OCI-LY7 (cell line): ENCODE results near the gene RASGRP2. TPM values are rescaled to one million over a fixed set of nuclear protein-coding genes. Genes with fewer than 3 reads are reported as not detected.

Source experiments
- BruUV-seq: library from RNA; stranded (reverse); fragments of 400-500 nt; replicated peaks from 2 replicates; lab custom pipeline; 2021; lab: Mats Ljungman, UMichigan
- CTCF ChIA-PET: fragments of 300-600 bp; sonication (Branson Sonifier 250); formaldehyde crosslinking; loops from one replicate; lab custom pipeline; 2022; ENCODE audit warnings: antibody characterized with exemption; ENCODE audit not compliant: unreplicated experiment; lab: Charles Lee
- POLR2A ChIA-PET: fragments of 300-600 bp; sonication (Branson Sonifier 250); formaldehyde crosslinking; loops from one replicate; lab custom pipeline; 2022; ENCODE audit warnings: antibody characterized with exemption; lab: Charles Lee
- DNase-seq: peaks from one replicate; pipeline ENCODE4 v3.0.0-alpha.2; 2015; ENCODE audit warnings: low spot score
- H2AFZ ChIP-seq: fragments of 200-600 bp; sonication (generic), shearing (Covaris generic); 2 replicates; pipeline ENCODE4 v1.6.1; 2014; ENCODE audit warnings: mild to moderate bottlenecking, antibody characterized with exemption, low read length, moderate library complexity
- H3K27ac ChIP-seq: fragments of 200-600 bp; sonication (generic); 2 replicates; pipeline ENCODE4 v1.5.1; 2014; ENCODE audit warnings: mixed run types, low read depth, mild to moderate bottlenecking, moderate library complexity, low read length, inconsistent platforms; ENCODE audit not compliant: poor library complexity, severe bottlenecking
- H3K36me3 ChIP-seq: fragments of 200-600 bp; sonication (generic); 2 replicates; pipeline ENCODE4 v1.6.1; 2014; ENCODE audit warnings: mild to moderate bottlenecking, antibody characterized with exemption, low read length, moderate library complexity, mixed read lengths; ENCODE audit not compliant: insufficient read depth
- H3K4me1 ChIP-seq: fragments of 200-600 bp; sonication (generic); 2 replicates; pipeline ENCODE4 v1.5.1; 2014; ENCODE audit warnings: mild to moderate bottlenecking, low read length; ENCODE audit not compliant: insufficient read depth, poor library complexity, severe bottlenecking
- H3K4me2 ChIP-seq: fragments of 200-600 bp; sonication (generic); 2 replicates; pipeline ENCODE4 v1.6.1; 2014; ENCODE audit warnings: mild to moderate bottlenecking, low read length
- H3K4me3 ChIP-seq: fragments of 200-600 bp; sonication (generic); 2 replicates; pipeline ENCODE4 v1.5.1; 2014; ENCODE audit warnings: mild to moderate bottlenecking, low read depth, low read length; ENCODE audit not compliant: poor library complexity, severe bottlenecking
- H3K79me2 ChIP-seq: fragments of 200-600 bp; sonication (generic); 2 replicates; pipeline ENCODE4 v1.6.1; 2016; ENCODE audit warnings: low read depth, mild to moderate bottlenecking, low read length, moderate library complexity, mixed read lengths; ENCODE audit not compliant: insufficient read depth
- H3K9me2 ChIP-seq: fragments of 200-600 bp; sonication (generic); 2 replicates; pipeline ENCODE4 v1.6.1; 2016; ENCODE audit warnings: mild to moderate bottlenecking, low read length, mixed read lengths; ENCODE audit not compliant: insufficient read depth
- H3K9me3 ChIP-seq: fragments of 200-600 bp; sonication (generic); 2 replicates; pipeline ENCODE4 v1.6.1; 2014; ENCODE audit warnings: mild to moderate bottlenecking, mixed run types, low read length, mixed read lengths
- H4K20me1 ChIP-seq: fragments of 200-600 bp; sonication (generic); 2 replicates; pipeline ENCODE4 v1.6.1; 2014; ENCODE audit warnings: mild to moderate bottlenecking, antibody characterized with exemption, low read length, moderate library complexity, mixed read lengths; ENCODE audit not compliant: insufficient read depth
- EZH2phosphoT487 ChIP-seq: fragments of 200-600 bp; sonication (generic); IDR thresholded peaks from 2 replicates; pipeline ENCODE4 v1.6.1; 2018; ENCODE audit warnings: low read depth, borderline replicate concordance, mild to moderate bottlenecking, mixed run types, antibody characterized with exemption, low read length, moderate library complexity, mixed read lengths
- intact Hi-C: fragments of 100-400 bp; cut with micrococcal nuclease; formaldehyde crosslinking; loops from one replicate; pipeline ENCODE4 v1.10.0; 2022; ENCODE audit not compliant: unreplicated experiment
- total RNA-seq, 2 experiments: library from RNA; depleted of rRNA in 1 of 2; stranded (reverse); fragments of >200 nt in 1 of 2; shearing (Covaris generic) in 1 of 2; gene quantifications; 2 replicates each; pipeline ENCODE4 v1.2.3, GENCODE V29; 2014 to 2022
- TF ChIP-seq, protein P1 (sequence below): fragments of 200-600 bp; sonication (generic); conservative IDR thresholded peaks from 2 replicates; pipeline ENCODE4 v1.5.1; 2014; ENCODE audit warnings: mild to moderate bottlenecking, antibody characterized with exemption, low read length, moderate library complexity, mixed read lengths

The RASGRP2 gene
- total RNA-seq, 2 experiments from 2014 or later, result 127 to 195 TPM

DNA sequence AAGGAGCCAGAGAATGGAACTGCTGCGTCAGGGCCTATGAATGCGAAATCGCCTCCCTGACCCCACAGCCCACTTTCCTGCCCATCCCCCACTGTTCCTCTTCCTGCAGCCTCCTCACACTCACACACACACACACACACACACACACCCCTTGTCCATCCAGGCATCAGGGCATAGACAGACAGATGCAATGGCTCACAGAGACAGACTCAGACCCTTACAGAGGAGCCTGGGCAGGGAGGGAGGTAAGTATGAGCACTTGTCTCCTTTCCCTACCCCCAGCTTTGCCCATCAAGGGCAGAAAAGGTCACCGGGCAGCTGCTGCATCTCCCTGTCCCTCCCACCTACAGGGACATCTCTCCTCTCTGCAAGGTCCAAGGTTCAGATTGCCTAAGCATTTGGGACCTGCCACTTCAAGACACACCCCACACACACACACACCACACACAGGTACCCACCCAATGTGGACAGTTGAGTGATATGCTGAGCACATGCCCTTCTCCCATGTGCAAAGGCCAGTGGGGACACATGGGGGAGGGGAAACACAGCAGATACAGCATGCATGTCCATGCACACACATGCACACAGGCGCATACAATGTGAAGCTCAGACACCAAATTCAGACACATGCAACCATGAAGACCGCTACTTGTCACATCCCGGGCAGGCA is 18.9 kb downstream of the RASGRP2 start:
- BruUV-seq, result no TSS peak
- Histone ChIP-seq H3K79me2 (no peaks in the 10 kb centered on the region), H3K4me2 (no peak overlapping the region), H3K9me3 (no peaks in the 10 kb centered on the region), H3K4me1 (peaks cover 18% of the 10 kb centered on the region), H3K27ac (no peak overlapping the region), H3K4me3 (no peak overlapping the region), H3K36me3 (peaks cover 22% of the 10 kb centered on the region), H4K20me1 (no peaks in the 10 kb centered on the region), H3K9me2 (no peaks in the 10 kb centered on the region), H2AFZ (no peak overlapping the region)
- intact Hi-C loops, result no loop called here
- DNase-seq, result no peak
- POLR2A ChIA-PET, result interaction anchor here (0.6 kb wide), 1 partner anchor 8 kb away, joined by 3 read pairs; no protein-coding TSS in a partner anchor
- CTCF ChIA-PET, result no interaction called here
- no peak for TF ChIP-seq EZH2phosphoT487
- TF ChIP-seq, protein P1, sequence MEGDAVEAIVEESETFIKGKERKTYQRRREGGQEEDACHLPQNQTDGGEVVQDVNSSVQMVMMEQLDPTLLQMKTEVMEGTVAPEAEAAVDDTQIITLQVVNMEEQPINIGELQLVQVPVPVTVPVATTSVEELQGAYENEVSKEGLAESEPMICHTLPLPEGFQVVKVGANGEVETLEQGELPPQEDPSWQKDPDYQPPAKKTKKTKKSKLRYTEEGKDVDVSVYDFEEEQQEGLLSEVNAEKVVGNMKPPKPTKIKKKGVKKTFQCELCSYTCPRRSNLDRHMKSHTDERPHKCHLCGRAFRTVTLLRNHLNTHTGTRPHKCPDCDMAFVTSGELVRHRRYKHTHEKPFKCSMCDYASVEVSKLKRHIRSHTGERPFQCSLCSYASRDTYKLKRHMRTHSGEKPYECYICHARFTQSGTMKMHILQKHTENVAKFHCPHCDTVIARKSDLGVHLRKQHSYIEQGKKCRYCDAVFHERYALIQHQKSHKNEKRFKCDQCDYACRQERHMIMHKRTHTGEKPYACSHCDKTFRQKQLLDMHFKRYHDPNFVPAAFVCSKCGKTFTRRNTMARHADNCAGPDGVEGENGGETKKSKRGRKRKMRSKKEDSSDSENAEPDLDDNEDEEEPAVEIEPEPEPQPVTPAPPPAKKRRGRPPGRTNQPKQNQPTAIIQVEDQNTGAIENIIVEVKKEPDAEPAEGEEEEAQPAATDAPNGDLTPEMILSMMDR, result no peak

DNA sequence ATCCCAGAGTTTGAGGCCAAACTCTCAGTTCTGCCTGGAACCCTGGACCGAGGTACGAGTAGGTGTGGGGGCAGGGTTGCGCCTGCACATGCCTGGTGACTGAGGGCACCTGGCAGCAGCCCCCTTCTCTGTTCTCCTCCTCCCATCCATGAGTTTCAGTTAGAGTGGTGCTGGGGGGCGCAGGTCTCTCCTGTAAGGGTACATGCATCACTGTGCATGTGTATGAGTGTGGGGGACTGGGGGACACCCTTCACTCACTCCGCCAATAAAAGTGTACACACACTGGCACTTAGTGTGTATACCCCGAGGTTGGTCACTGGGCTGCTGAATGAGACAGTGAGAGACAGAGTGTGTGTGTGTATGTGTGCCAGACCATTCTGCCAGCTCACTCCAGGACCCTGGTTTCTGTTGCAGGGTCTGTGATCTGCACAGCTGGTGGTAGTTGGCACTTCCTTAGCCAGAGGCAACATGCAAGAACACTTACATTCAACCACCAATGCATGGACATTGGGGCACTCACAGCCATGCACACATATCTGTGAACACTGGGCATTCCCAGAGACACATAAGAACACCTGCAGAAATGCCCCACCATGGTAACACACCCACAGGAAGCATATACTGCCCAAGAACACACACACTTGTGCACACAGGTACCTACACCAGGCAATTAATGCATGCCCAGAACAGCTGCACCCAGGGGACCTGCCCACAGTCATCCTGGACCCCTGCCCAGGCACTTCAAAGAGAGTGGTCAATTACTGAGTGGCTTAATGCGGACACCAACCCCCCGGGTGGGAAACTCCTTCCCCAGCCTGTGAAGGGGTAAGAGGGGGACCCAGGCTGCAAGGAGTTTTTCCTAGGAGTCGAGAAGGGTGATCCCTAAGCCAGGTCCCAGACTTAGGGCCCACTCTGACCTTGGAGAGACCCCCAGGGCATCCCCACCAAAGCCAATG is 19.8 kb downstream of the RASGRP2 start:
- ChIA-PET CTCF (no interaction called here), POLR2A (no interaction called here)
- Histone ChIP-seq H3K36me3 (peaks cover 14% of the 10 kb centered on the region), H3K27ac (peak overlapping the region; percentile 5), H4K20me1 (no peaks in the 10 kb centered on the region), H3K79me2 (no peaks in the 10 kb centered on the region), H3K9me2 (no peaks in the 10 kb centered on the region), H2AFZ (peak overlapping the region; percentile 77; the same call in 1 of the 2 replicates), H3K9me3 (no peaks in the 10 kb centered on the region), H3K4me2 (peak overlapping the region; percentile 92), H3K4me1 (peaks cover 18% of the 10 kb centered on the region), H3K4me3 (peak overlapping the region; percentile 74)
- no TSS peak for BruUV-seq
- no peak for DNase-seq
- TF ChIP-seq, protein P1, result no peak
- no peak for TF ChIP-seq EZH2phosphoT487
- intact Hi-C loops, result loop anchor here (1.0 kb wide), 2 partner anchors 36 to 73 kb away; no protein-coding TSS in a partner anchor
